ENCODE measurements around the gene FGF16. TPM values are rescaled to one million over a fixed set of nuclear protein-coding genes. Genes with fewer than 3 reads are reported as not detected.

Gene FGF16
- not detected in 2 replicates for total RNA-seq

DNA sequence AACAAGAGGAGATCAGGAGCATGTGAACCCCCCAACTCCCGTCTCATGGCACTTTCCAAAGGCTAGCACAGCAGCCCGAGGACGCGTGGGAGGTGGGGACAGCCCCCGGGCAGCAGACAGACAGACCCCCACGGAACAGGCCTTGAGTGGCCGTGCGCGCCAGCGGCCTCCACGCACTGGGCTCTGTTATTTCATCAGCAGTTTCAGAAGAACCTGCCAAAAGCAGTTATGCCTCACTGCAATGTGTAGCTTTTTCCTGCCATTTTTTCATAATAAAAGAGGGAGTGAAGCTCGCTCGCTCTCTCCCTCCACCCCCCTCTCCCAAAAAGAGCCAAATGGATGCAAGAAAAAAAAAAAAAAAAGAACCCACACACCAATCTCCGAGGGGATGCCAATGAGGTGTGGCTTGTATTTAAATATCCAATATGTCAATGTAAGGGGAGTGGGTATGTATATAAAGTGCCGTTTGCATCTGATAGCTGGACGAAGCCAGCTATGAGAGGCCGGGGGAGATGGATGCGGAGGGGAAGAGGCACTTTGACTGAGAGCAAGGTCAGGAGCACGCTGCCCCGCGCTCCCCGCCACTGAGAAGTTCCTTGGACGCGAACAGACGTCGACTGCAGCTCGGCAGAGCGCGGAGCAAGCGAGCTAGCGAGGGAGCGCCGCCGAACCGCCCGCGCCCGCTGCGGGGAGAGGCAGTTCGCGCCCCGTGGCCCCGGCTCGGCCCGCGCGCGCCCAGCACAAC lies at the start of gene FGF16:
TSS of gene FGF16 (plus strand) at position 482 of the 745 bp plus-strand sequence. CDS start 286 bp downstream, outside the sequence.

